Psoas muscle (tissue), 8 donors: Measurements from ENCODE around the gene CFAP221. TPM values are rescaled to one million over a fixed set of nuclear protein-coding genes. Genes with fewer than 3 reads are reported as not detected.

Experiments used
- ATAC-seq, 4 donors: fragments of 200-7000 bp; cut with Tn5 transposase; one replicate each; pipeline ENCODE4 v1.9.1; 2020; ENCODE audit warnings: moderate library complexity in 3 of 4, mild to moderate bottlenecking in 2 of 4
- DNase-seq, 2 donors: peaks; one replicate each; pipeline ENCODE4 v3.0.0-alpha.2; 2020
- H3K27ac ChIP-seq: fragments of 200-600 bp; one replicate; pipeline ENCODE4 v1.8.0; 2022
- H3K27me3 ChIP-seq, 3 donors: fragments of 200-600 bp in 1 of 3; one replicate each; pipeline versions ENCODE4 v1.6.1 to v1.8.0; 2013 to 2022; ENCODE audit warnings: low read length in 2 of 3, mild to moderate bottlenecking in 2 of 3, moderate library complexity in 1 of 3; ENCODE audit not compliant: insufficient read depth in 3 of 3
- H3K36me3 ChIP-seq, 2 donors: fragments of 200-600 bp in 1 of 2; one replicate each; pipeline versions ENCODE4 v1.6.1 to v1.8.0; 2013 to 2022; ENCODE audit warnings: low read depth in 1 of 2, mild to moderate bottlenecking in 1 of 2, moderate library complexity in 1 of 2; ENCODE audit not compliant: insufficient read depth in 1 of 2
- H3K4me1 ChIP-seq: fragments of 200-600 bp; one replicate; pipeline ENCODE4 v1.8.0; 2022
- H3K4me3 ChIP-seq: fragments of 200-600 bp; one replicate; pipeline ENCODE4 v1.8.0; 2022; ENCODE audit warnings: mild to moderate bottlenecking
- H3K9me3 ChIP-seq: fragments of 200-600 bp; one replicate; pipeline ENCODE4 v1.8.0; 2022
- CTCF ChIP-seq: fragments of 200-600 bp; IDR thresholded peaks from one replicate; pipeline ENCODE4 v1.8.0; 2022; ENCODE audit warnings: antibody characterized with exemption
- WGBS, 3 donors: extraction: QIAGEN DNeasy Blood & Tissue Kit; methylation state at CpG; one replicate each; pipeline versions ENCODE4 v1.1.6 to v1.1.7; 2013; 5-methylcytosine and 5-hydroxymethylcytosine counted together
- intact Hi-C, 2 donors: fragments of 100-400 bp; cut with DNase I; formaldehyde crosslinking; loops; one replicate each; pipeline versions ENCODE4 v1.11.0 to v1.14.2; 2022
- polyA plus RNA-seq, 3 donors: library from polyadenylated mRNA; stranded (reverse); fragments of 200-250 nt; gene quantifications; one replicate each; pipeline ENCODE4 v1.2.3, GENCODE V29; 2013
- total RNA-seq, 4 donors: library from RNA; stranded (reverse); fragmentation: NEBNext Ultra II Directional in 2 of 4; extraction: Animal tissue kit (Norgen Biotek cat#: 25700) in 2 of 4; gene quantifications; one replicate each; pipeline versions ENCODE4 v1.2.1 to v1.2.4, GENCODE V29; 2021 to 2023
- donor health status: healthy with polysubstance abuse.
- donor health status: DM: no; HTN: no; CAD: no; lungs with moderate emphysema.
- donor health status: Bipolar disorder and iron deficiency.
- donor health status: healthy.
- donor health status: DM: yes; HTN: yes; CAD: no.
- donor health status: DM: no; HTN: no; CAD: no.
- donor health status: DM: no; HTN: no; CAD: no.
- donor health status: DM: yes; HTN: yes; CAD: no.

CFAP221 gene
- total and polyA plus RNA-seq, 7 donors = 0.36 to 0.88 TPM; not detected in 5

DNA sequence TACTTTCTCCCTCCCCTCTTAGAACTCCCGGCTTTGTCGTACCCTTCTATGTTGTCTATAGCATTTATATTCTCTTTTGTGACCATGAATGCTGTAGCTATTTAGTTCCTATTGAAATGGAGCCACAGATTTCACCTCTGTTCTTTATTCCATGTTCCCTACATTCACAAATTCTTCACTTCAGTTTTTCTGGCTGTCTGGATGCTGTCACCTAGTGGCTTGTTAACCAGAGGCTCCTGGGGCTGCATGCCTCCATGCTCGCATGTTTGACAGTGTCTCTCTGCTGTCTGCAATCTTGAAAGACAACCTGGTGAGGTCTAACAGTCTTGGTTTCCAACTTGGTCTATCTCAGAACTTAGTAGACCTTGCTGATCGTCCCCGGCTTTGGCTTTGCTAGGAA, 48.2 kb downstream of the CFAP221 start:
- ATAC-seq (no peak), DNase-seq (no peak)
- WGBS, 3 donors = 71 to 86% (median 84%) methylated on average over 5 of the region's 5 CpGs
- Histone ChIP-seq H3K27ac (no peak overlapping the region), H3K4me3 (no peak overlapping the region), H3K9me3 (no peaks in the 10 kb centered on the region), H3K4me1 (no peaks in the 10 kb centered on the region), H3K36me3 (no peaks in the 10 kb centered on the region), H3K27me3 (no peaks in the 10 kb centered on the region)
- intact Hi-C loops = no loop called here
- no peak for TF ChIP-seq CTCF

DNA sequence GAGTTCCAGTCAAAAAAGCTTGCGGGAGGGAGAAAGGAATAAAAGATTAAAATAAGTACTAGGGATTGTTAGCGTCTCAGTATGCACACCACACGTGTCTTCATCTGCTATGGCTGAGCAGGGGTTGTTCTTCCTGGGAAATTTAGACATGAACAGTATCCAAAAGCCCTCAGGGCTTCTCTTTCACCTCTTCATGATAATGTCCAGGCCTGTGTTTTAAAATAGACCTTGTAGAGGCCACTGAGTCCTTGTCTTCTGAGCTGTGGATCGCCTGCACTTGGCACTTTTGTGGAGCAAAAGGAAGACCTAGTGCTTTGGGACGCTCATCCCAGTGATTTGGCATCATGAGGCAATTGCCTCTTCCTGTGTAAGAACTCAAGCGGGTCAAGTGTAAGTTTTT, 52.4 kb downstream of the CFAP221 start:
- TF ChIP-seq CTCF = no peak
- no peak for ATAC-seq
- no peak for DNase-seq
- H3K4me1 ChIP-seq = no peaks in the 10 kb centered on the region
- no peaks in the 10 kb centered on the region for H3K36me3 ChIP-seq
- H3K4me3 ChIP-seq = no peak overlapping the region
- intact Hi-C loops = no loop called here
- H3K9me3 ChIP-seq = no peaks in the 10 kb centered on the region
- 72 to 90% (median 90%) methylated on average over 6 of the region's 6 CpGs for WGBS, 3 donors
- H3K27ac ChIP-seq = no peak overlapping the region
- no peaks in the 10 kb centered on the region for H3K27me3 ChIP-seq

DNA sequence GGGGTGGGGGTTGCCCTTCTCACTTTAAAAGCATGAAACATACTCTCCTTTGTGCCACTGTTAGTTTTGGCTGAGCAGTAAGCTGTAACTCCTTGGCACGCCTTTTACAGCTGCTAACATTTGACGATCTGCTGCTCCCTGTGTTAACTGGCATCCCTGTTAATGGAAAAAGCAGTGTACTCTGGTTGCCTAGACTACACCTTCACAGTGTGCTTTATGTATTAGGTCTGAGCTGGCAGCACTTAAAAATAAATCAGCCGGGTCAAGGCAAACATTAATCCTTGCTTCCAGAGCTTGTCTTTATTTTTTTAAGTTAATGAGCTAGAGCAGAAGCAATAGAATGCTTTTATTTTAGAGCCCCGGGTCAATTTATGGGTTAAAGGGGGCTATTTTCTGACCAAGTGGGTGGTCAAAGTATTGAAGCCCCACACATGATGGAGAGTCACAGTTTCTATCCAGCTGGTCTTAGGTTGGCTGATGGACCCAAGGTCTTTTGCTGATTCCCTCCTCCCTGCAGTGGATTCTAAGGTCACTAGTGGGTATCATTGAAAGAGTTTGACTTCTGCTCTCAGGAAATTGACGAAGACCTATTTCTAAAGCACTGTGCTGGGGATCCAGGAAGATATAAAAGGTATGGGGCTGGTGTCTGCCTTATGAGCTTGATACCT, 54.5 kb downstream of the CFAP221 start:
- Histone ChIP-seq H3K27me3 (no peaks in the 10 kb centered on the region), H3K36me3 (no peaks in the 10 kb centered on the region), H3K4me3 (no peak overlapping the region), H3K9me3 (no peaks in the 10 kb centered on the region), H3K27ac (no peak overlapping the region), H3K4me1 (no peaks in the 10 kb centered on the region)
- WGBS, 3 donors = 38 to 50% (median 38%) methylated on average over 5 of the region's 5 CpGs
- DNase-seq = no peak
- no peak for ATAC-seq
- no peak for TF ChIP-seq CTCF
- intact Hi-C loops = no loop called here

DNA sequence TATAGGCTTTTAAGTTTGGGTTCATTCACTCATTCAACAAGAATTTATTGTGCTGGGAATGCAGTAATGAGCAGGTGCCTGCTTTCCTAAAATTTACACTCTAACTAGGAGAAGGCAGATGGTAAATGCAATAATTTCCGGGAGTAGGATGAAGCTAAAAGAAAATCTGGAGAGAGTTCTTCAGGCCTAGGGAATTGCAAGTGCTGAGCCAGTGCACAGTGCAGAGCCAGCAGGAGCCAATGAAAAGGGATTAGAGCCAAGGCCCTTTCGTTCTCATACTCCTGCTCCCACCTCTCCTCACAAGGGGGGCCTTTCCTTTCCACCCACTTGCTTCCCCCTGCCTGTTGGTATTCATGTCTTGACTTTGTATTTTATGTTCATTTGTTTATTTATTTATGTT, 55.1 kb downstream of the CFAP221 start:
- Histone ChIP-seq H3K27ac (no peak overlapping the region), H3K9me3 (no peaks in the 10 kb centered on the region), H3K4me3 (no peak overlapping the region), H3K36me3 (no peaks in the 10 kb centered on the region), H3K4me1 (no peaks in the 10 kb centered on the region), H3K27me3 (no peaks in the 10 kb centered on the region)
- 56 to 85% (median 60%) methylated on average over 2 of the region's 2 CpGs for WGBS, 3 donors
- ATAC-seq = no peak
- intact Hi-C loops = no loop called here
- no peak for TF ChIP-seq CTCF
- DNase-seq = no peak

- Histone ChIP-seq H3K4me3 (no peak overlapping the region), H3K27me3 (peaks cover 0 to 5% (median 0%) of the 10 kb centered on the region in 3 donors), H3K9me3 (no peaks in the 10 kb centered on the region), H3K4me1 (peaks cover 4% of the 10 kb centered on the region), H3K27ac (no peak overlapping the region), H3K36me3 (no peaks in the 10 kb centered on the region)
- DNase-seq = no peak
- WGBS, 3 donors = 48 to 67% (median 62%) methylated on average over 4 of the region's 4 CpGs
- peak in 1 of 4 donors; percentile 69 for ATAC-seq
- TF ChIP-seq CTCF = no peak
- intact Hi-C loops = no loop called here
Measured at GRCh38 chr2:119605096-119605495, 60.8 kb downstream of the CFAP221 start.
